GM19397 (cell line): ENCODE data around the gene SPHK2.
"Not testable (repeated sequence)": the region's sequence is repeated elsewhere in the genome, so short reads cannot be mapped to it uniquely, and the experiment has no call there.

ENCODE experiments used
- ATAC-seq: cut with Tn5 transposase; IDR thresholded peaks from one replicate; pipeline ENCODE4 v1.9.1; 2021; ENCODE audit warnings: mild to moderate bottlenecking, moderate library complexity; ENCODE audit not compliant: unreplicated experiment

Gene SPHK2

DNA sequence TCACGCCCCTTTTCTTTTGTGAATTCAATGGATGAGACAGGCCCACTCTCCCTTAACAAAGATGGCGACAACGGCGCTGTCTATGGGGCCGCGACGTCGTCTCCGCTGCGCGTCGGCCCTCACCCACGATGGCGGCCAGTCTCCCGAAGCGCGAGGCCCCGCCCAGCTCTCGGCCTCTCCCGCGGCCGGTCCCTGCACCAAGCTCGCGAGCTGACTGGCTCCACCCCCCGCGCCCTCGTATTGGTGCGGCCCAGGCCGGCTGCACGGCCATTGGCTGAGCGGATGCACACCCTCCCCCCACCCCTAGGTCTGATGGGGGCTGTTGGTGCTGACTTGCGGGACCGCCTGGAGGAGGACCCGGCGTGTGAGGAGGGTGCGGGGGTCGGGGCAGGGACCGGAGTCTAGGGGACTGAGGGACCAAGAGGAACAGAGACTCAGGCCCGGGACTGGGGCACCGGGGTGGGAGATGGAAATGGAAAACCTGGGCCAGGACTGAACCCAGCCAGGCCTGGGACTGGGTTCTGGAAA is 4.8 kb downstream of the SPHK2 start:
- peak; percentile 56 for ATAC-seq

DNA sequence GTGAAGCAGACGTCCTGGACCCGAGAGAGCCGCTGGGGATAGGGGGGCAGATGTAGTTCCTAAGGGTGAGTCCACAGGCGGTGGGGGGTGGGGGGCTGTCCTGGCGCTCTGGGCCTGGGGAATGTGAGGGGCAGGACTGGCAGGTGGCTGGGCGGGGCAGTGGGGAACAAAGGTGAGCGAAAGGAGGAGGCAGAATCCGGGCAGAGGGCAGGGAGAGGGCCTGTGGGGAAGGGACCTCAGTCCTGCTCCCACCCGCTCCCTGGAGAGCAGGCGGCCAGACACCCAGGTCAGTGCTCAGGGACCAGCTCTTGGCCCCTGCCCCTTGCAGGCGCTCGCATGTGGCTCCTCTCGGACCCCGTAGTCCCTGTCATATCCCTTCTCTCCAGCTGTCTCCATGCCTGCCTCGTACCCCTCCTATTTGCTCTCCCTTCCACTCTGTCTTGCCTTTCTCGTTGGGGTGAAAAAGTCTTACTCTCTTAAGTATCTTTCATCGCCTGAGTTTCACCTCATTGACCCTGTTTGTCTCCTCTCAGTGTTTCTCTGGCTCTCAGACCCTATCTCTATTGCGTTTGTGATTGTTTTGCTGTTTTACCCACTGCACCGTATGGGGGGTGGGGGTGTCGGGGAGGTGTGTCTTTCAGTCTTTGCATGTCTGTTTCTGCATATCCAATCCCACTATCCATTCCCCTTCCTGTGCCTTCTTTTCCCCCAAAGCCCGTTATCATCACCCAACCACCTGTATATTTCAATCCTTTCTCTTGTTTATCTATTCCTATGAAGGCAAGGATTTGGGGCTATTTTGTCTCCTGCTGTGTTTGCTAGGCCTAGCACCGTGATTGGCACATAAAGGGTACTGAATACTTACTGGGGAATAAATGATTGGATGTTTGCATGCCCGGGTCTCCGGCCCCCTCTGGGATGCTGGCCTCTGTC is 5.8 kb downstream of the SPHK2 start:
- no peak for ATAC-seq

DNA sequence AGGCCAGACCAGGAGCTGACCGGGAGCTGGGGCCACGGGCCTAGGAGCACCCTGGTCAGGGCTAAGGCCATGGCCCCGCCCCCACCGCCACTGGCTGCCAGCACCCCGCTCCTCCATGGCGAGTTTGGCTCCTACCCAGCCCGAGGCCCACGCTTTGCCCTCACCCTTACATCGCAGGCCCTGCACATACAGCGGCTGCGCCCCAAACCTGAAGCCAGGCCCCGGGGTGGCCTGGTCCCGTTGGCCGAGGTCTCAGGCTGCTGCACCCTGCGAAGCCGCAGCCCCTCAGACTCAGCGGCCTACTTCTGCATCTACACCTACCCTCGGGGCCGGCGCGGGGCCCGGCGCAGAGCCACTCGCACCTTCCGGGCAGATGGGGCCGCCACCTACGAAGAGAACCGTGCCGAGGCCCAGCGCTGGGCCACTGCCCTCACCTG is 6.6 kb downstream of the SPHK2 start:
- ATAC-seq, result no peak

DNA sequence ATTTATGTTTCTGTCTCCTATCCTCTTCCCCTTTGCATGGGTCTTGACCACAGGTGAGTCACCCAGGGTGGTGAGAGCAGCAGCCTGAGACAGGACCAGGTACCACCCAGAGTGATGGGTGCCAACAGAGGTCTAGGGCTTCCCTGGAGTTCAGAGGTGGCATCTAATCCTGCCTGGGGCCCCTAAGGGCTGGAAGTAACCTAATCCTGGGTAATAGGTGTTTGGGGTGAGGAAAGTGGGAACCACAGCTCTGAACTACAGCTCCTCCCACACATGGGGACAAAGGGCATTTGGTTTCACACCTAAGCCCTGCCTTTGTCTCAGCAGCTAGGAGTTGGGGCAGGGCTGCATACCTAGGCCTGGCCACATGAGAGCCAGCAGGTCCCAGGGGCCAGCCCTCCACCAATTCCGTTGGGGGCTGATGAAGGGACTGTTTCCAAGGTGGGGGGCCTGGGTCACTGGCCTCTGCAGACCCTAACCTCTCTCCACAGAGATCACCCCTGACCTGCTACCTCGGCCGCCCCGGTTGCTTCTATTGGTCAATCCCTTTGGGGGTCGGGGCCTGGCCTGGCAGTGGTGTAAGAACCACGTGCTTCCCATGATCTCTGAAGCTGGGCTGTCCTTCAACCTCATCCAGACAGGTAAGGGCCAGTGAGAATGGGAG is 8.0 kb downstream of the SPHK2 start:
- no peak for ATAC-seq

DNA sequence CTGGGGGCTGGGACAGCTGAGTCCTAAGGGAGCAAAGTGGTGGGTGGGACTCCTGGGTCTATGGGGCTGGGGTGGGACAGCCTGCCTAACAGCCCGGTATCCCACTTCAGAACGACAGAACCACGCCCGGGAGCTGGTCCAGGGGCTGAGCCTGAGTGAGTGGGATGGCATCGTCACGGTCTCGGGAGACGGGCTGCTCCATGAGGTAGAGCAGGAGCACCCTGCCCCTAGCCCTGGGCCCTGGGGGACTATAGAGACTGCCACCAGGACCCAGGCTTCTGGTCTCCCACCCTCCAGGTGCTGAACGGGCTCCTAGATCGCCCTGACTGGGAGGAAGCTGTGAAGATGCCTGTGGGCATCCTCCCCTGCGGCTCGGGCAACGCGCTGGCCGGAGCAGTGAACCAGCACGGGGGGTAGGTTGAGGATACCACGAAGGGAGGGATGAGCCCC is 8.6 kb downstream of the SPHK2 start:
- ATAC-seq, result no peak

DNA sequence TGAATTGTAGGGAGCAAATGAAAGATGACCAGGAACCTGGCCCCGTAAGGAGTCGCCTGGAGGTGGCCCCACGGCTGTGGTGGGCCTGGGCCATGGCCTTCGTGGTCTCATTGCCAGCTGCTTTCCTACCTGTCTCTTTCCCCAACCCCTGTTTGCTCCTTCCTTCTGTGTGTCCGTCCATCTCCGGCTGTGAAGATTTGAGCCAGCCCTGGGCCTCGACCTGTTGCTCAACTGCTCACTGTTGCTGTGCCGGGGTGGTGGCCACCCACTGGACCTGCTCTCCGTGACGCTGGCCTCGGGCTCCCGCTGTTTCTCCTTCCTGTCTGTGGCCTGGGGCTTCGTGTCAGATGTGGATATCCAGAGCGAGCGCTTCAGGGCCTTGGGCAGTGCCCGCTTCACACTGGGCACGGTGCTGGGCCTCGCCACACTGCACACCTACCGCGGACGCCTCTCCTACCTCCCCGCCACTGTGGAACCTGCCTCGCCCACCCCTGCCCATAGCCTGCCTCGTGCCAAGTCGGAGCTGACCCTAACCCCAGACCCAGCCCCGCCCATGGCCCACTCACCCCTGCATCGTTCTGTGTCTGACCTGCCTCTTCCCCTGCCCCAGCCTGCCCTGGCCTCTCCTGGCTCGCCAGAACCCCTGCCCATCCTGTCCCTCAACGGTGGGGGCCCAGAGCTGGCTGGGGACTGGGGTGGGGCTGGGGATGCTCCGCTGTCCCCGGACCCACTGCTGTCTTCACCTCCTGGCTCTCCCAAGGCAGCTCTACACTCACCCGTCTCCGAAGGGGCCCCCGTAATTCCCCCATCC is 9.4 kb downstream of the SPHK2 start:
- no peak for ATAC-seq

DNA sequence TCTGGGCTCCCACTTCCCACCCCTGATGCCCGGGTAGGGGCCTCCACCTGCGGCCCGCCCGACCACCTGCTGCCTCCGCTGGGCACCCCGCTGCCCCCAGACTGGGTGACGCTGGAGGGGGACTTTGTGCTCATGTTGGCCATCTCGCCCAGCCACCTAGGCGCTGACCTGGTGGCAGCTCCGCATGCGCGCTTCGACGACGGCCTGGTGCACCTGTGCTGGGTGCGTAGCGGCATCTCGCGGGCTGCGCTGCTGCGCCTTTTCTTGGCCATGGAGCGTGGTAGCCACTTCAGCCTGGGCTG is 9.9 kb downstream of the SPHK2 start:
- no peak for ATAC-seq

DNA sequence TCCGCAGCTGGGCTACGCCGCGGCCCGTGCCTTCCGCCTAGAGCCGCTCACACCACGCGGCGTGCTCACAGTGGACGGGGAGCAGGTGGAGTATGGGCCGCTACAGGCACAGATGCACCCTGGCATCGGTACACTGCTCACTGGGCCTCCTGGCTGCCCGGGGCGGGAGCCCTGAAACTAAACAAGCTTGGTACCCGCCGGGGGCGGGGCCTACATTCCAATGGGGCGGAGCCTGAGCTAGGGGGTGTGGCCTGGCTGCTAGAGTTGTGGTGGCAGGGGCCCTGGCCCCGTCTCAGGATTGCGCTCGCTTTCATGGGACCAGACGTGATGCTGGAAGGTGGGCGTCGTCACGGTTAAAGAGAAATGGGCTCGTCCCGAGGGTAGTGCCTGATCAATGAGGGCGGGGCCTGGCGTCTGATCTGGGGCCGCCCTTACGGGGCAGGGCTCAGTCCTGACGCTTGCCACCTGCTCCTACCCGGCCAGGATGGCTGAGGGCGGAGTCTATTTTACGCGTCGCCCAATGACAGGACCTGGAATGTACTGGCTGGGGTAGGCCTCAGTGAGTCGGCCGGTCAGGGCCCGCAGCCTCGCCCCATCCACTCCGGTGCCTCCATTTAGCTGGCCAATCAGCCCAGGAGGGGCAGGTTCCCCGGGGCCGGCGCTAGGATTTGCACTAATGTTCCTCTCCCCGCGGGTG is 10.4 kb downstream of the SPHK2 start:
- no peak for ATAC-seq

DNA sequence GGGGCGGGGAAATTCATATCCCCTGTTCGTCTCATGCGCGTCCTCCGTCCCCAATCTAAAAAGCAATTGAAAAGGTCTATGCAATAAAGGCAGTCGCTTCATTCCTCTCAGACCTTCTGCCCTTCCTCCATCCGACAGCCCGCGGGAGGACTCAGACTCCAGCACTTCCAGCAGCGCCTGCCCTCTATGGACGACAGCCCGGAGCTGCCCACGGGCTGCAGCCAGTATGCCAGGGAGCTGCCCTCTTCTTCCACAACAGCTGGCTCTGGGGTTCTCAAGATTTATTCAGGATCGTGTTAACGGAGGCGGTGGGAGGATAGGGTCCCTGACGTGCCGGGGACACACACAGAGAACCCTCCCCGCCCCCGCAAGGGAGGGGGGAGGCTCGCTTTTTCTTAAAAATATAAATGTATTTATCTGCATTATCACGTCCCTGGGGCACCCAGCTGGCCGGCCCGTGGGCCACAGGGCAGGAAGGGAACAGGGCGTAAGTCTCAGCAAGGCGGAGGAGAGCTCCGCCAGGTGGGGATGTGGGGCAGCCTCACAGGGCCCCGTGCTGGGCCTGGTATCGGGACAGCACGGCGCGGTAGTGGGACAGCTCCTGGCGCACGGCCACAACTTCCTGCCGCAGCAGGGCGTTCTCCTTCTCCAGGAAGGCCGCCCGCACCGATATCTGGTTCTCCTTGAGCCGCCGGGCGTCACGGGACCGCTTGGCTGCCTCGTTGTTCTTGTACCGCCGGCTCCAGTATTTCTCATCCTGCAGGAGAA is 11.2 kb downstream of the SPHK2 start:
- no peak for ATAC-seq

DNA sequence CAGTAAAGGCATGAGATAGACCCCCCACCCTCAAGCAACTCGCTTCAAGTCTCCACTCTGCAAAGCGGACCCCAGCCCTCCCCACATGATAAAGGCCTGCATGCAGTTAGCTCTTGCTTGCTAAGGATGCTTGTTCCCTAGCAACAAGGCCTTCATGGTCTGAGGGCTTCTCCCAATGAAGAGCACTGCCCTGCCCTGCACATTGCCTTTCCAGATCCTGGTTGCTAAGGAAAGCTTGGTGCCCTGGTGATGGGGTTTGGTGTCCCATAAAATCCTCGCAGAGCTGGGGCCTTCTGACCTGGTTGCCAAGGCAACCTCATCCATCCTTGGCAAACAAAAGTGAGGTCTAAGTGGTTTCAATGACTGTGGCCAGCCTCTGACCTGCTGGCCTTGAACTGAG is 11.9 kb downstream of the SPHK2 start:
- no peak for ATAC-seq

DNA sequence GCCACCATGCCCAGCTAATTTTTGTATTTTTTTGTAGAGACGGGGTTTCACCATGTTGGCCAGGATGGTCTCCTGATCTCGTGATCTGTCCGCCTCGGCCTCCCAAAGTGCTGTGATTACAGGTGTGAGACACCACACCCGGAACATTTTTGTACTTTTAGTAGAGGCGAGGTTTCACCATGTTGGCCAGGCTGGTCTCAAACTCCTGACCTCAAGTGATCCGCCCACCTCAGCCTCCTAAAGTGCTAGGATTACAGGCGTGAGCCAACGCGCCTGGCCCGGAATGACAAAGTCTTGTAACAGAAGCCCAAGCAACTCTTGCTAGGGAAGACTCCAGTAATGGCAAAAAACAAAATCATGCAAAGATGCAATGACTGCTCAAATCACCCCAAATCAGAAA is 13.0 kb downstream of the SPHK2 start:
- not testable (repeated sequence) for ATAC-seq

DNA sequence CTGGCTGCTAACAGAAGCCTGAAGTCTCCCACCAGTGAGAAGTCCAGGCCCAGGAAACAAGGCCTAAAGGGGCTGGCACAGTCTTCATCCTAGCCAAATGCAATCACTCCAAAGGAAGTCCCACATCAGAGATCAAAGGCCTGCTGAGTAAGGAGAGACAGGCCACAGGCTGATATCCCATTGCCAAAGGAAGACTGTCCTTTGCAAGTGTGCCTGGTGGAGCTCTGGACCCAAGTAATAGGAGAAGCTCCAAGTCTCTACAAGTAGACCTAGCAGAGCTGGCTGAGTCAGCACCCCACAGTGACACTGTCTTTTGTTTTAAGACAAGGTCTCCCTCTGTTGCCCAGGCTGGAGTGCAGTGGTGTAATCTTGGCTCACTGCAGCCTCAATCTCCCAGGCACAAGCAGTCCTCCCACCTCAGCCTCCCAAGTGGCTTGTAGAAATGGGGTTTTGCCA is 13.4 kb downstream of the SPHK2 start:
- no peak for ATAC-seq

DNA sequence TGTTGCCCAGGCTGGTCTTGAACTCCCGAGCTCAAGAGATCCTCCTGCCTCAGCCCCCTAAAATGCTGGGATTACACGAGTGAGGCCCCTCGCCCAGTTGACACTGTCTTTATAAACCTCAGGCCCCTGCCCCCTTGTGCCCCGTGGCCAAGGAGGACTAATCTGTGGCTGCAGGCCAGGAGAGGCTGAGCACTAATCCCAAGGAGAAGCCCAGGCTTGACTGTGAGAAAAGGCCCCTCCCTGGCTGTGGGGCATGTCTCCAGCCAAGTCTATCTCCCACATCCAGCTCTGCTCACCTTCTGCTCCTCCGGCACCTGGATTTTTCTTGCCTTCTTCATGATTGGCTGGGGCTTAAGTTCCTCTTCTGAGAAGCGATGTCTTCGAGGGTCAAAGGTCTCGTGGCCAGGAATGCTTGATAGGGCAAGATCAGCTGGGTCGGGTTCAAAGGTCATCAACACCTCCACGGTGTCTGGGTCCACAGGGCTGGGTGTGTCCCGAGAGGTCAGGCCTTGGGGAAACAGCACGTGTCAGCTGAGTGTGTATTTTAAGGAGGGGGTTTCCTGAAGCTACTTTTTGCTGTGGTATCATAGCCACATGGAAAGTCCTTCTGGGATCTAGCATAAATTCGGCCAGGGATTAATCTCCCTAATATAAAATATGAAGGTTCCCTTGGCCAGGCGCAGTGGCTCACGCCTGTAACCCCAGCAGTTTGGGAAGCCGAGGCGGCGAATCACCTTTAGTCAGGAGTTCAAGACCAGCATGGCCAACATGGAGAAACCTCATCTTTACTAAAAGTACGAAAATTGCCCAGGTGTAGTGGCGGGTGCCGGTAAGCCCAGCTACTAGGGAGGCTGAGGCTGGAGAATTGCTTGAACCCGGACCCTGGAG is 14.1 kb downstream of the SPHK2 start:
- no peak for ATAC-seq

DNA sequence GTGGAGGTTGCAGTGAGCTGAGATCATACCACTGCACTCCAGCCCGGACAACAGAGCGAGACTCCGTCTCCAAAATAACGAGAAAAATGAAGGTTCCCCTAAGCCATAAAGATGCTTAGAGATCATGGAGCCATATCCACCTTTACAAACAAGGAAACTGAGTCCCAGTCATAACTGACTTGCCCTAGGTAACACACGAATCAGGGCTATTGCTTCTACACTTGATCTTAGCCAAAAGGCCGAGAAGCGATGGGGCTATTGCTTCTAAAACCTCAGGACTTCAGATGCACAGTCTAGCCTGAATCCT is 14.7 kb downstream of the SPHK2 start:
- no peak for ATAC-seq

DNA sequence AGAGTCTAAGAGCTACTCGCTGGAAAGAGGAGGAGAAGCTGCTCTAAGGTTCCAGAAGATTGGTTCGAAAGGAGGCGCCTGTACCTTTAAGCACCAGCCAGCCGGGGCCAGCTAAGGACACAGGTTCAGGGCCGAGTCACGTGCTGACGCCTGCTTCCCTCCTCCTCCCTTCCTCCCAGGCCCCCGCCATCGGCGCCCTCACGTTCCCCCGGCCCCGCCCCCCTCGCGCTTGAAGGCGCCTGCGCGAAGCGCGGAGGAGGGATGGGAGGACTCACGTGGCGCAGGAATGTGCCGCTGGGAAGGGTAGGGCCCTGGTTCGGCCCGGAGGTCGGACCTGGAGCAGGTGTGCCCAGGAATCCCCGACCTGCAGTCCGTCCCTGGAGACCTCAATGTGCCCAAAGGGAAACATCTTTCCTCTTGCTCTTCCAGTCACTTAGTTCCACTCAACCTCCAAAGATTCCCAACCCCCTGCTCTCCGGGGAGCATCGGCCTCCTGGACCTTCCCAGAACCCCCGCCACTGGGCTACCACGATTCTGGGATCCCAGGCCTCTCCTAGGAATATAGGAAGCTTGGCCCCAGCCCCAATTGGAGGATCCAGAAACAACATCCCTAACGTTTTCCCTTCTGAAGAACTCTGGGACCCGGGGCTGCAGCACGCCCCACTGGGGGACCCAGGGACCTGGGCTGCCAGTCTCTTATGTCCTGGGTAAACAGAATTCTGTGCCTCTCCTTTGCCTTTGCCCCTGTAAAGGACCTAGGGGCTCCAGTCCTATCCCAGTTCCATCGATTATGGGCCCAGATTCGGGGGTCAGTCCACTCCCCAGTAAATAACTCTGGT is 15.3 kb downstream of the SPHK2 start:
- peak; percentile 29 for ATAC-seq

DNA sequence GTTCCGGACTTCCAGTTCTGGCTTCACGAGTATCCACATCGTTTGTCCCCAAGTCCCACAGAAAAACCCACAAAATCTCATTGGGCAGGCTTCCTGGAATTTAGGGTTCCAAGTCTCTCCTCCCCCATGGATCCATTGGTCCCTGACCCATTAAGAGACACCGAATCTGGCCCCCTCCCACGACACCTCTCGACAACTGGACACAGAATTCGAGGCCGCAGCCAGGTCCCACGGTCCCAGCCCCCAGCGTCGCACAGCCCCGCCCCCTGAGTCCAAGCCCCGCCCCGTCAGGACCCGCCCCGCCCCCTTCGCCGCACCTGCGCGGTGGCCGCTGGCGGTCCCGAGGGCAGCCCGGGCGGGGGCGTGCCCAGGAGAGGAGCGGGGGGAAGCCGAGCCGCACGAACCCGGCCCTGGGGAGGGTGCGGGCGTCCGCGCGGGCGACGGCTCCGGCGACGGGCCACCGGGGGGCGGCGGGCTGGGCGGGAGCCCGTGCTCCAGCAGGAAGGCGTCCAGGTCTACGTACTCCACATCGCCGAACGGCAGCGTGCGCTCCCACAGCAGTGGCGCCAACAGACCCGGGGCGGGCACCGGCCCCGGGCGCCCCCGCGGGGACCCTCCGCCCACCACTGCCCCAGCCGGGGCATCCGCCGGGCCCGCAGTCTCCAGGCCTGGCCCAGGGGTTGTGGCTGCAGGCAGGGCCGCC is 16.1 kb downstream of the SPHK2 start:
- peak; percentile 19 for ATAC-seq
